Measurements from ENCODE around the gene TLN1. TPM values are rescaled to one million over a fixed set of nuclear protein-coding genes. Genes with fewer than 3 reads are reported as not detected.
A peak's percentile ranks its signal among the peaks of the same experiment; 100 is the strongest.

Gene TLN1
- total RNA-seq, 2 donors from 2014 or later: 167 to 315 TPM

DNA sequence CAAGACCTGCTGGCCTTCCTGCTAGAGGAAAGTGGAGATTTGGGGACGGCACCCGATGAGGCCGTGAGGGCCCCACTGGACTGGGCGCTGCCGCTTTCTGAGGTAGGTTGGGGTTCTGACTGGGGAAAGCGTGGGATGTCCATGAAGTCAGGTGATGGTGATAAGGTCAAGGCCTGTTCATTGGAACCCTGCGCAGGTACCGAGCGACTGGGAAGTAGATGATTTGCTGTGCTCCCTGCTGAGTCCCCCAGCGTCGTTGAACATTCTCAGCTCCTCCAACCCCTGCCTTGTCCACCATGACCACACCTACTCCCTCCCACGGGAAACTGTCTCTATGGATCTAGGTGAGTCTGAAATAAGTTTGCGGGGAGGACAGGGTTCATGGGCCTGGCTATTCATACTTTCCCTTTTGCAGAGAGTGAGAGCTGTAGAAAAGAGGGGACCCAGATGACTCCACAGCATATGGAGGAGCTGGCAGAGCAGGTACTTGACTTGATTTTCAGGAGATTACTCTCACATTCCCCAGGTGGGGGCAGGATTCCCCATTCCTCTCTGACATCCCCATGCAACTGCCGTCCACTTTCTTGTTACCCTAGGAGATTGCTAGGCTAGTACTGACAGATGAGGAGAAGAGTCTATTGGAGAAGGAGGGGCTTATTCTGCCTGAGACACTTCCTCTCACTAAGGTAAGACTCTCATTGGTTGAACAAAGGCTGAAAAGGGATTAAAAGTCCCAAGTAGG, 976 bp upstream of the TLN1 start:
- intact Hi-C loops (cut with DNase I): loop anchor here (5.0 to 10.0 kb wide), 2 partner anchors 76 to 618 kb away; partner anchors contain the start of genes ATOSB, CCDC107 and RMRP
- peak; percentile 15 for DNase-seq (ENCODE audit: low spot score)
- peak overlapping the region; percentile 88 to 96 for H3K27ac ChIP-seq
- no peaks in the 10 kb centered on the region for H3K9me3 ChIP-seq
- TF ChIP-seq, protein P1, sequence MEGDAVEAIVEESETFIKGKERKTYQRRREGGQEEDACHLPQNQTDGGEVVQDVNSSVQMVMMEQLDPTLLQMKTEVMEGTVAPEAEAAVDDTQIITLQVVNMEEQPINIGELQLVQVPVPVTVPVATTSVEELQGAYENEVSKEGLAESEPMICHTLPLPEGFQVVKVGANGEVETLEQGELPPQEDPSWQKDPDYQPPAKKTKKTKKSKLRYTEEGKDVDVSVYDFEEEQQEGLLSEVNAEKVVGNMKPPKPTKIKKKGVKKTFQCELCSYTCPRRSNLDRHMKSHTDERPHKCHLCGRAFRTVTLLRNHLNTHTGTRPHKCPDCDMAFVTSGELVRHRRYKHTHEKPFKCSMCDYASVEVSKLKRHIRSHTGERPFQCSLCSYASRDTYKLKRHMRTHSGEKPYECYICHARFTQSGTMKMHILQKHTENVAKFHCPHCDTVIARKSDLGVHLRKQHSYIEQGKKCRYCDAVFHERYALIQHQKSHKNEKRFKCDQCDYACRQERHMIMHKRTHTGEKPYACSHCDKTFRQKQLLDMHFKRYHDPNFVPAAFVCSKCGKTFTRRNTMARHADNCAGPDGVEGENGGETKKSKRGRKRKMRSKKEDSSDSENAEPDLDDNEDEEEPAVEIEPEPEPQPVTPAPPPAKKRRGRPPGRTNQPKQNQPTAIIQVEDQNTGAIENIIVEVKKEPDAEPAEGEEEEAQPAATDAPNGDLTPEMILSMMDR (IDR thresholded peaks at IDR 0.05): no peak
- TF ChIP-seq POLR2A (IDR thresholded peaks at IDR 0.05) (no peak), POLR2AphosphoS5 (IDR thresholded peaks at IDR 0.05) (peak; percentile 6)
- H3K4me3 ChIP-seq: peak overlapping the region; percentile 65 to 91
- H3K36me3 ChIP-seq: peaks cover 9 to 17% of the 10 kb centered on the region in 2 donors
- WGBS: 0% methylated on average over 14 of the region's 14 CpGs
- no peaks in the 10 kb centered on the region for H3K27me3 ChIP-seq (replicated peaks; ENCODE audit: insufficient read depth)
- H3K4me1 ChIP-seq (replicated peaks): peaks cover 22% of the 10 kb centered on the region

DNA sequence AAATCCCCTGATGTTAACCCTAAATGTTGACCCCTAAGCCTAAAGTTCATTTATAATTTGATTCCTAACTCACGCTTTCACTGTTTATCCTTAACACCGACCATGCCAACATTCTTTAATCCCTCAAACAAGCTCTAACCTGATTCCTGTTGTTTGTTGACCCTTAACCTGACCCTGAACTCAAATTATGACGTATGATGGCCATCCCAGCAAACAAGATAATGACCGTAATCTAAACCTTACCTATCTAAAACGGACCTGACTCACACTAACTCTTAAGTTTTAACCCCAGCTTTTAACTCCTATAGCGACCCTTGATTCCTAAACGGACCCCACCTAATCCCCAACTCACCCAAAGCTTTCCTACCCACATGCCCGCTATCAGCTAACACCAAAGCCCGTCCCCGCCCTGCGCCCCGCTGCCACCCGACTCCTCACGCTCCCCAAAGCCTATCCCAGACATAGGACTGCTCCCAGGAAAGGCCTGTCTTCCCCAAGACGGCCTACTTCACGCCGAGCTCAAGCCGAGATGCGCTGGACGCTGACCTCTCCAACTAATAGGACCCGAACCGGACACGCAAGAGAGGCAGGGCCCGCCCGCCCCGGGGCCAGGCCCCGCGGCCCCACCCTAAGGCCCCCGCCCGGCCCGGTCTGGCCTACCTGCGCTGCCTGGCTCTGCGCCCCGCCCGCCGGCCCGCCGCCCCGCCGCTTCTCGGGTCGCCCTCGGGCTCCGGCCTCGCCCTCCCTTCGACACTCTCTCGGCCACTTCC, 395 bp downstream of the TLN1 start:
- 1% methylated on average over 43 of the region's 47 CpGs for WGBS
- H3K4me1 ChIP-seq (replicated peaks): peaks cover 27% of the 10 kb centered on the region
- peaks cover 4 to 9% of the 10 kb centered on the region in 2 donors for H3K36me3 ChIP-seq
- H3K27ac ChIP-seq: peak overlapping the region; percentile 88 to 96
- TF ChIP-seq POLR2AphosphoS5 (IDR thresholded peaks at IDR 0.05) (no peak), POLR2A (IDR thresholded peaks at IDR 0.05) (no peak)
- TF ChIP-seq, protein P1 (IDR thresholded peaks at IDR 0.05): no peak
- no peaks in the 10 kb centered on the region for H3K9me3 ChIP-seq
- intact Hi-C loops (cut with DNase I): loop anchor here (5.0 to 10.0 kb wide), 2 partner anchors 74 to 617 kb away; partner anchors contain the start of genes ATOSB, CCDC107 and RMRP
- DNase-seq (ENCODE audit: low spot score): no peak
- no peaks in the 10 kb centered on the region for H3K27me3 ChIP-seq (replicated peaks; ENCODE audit: insufficient read depth)
- H3K4me3 ChIP-seq: peak overlapping the region; percentile 65 to 91

DNA sequence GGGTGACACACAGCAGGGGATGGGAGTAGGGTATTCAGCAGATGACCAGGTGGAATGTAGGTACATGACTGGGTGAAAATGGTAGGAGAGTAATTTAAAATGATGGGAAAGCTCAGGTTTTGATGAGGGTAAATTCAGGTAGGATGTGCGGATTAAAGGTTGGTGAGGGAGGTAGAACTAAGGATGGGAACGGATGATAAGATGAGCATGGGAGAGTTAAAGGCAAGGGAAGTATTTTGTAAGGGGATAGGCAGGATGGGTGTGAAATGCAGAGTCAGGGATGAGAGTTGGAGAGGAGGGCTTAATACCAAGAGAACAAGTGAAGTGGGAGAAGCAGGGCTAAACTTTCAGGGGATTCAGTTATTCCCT, 1.5 kb downstream of the TLN1 start:
- peak overlapping the region; percentile 88 to 96 for H3K27ac ChIP-seq
- TF ChIP-seq POLR2AphosphoS5 (IDR thresholded peaks at IDR 0.05) (no peak), POLR2A (IDR thresholded peaks at IDR 0.05) (no peak)
- TF ChIP-seq, protein P1 (IDR thresholded peaks at IDR 0.05): no peak
- peaks cover 0 to 4% of the 10 kb centered on the region in 2 donors for H3K36me3 ChIP-seq
- intact Hi-C loops (cut with DNase I): loop anchor here (5.0 to 10.0 kb wide), 2 partner anchors 73 to 616 kb away; partner anchors contain the start of genes ATOSB, CCDC107 and RMRP
- peak overlapping the region; percentile 65 to 91 for H3K4me3 ChIP-seq
- H3K27me3 ChIP-seq (replicated peaks; ENCODE audit: insufficient read depth): no peaks in the 10 kb centered on the region
- no peak for DNase-seq (ENCODE audit: low spot score)
- no peaks in the 10 kb centered on the region for H3K9me3 ChIP-seq
- 73% methylated on average over 2 of the region's 2 CpGs for WGBS
- H3K4me1 ChIP-seq (replicated peaks): peaks cover 27% of the 10 kb centered on the region

DNA sequence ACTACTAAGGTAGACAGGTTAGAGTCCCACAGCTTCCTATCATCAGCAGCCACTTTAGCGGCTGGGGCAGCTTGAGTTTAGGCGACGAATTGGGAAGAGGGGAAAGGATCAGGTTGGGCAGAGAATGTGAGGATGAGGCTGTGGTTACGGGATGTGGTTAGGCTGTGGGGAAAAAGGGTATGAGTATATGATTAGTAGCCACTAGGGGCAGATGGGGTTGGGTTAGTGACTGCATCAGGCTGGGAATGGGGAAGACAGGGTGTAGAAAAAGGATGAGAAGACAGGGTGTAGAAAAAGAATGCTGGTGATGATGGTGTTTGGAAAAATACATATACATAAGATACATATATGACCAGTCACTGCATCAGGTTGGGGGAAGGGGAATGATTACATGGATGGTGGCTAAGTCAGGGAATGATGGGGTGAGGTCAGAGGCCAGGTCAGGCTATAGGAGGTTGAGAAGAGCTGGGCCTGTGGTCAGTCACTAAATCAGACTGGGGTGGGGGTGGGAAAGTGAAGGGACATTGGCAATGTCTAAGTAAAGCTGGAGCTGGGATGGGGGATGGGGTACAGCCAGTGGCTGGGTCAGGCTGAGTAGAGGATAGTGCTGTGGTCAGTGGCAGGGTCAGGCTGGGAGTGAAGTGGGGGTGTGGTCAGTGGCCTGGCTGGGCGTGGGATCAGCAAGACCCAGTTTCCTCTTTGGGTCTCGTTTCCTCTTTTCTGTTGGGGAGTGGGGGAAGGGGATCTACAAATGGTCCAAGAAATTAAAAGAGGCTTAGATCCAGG, 2.1 kb downstream of the TLN1 start:
- Histone ChIP-seq H3K4me3 (peak overlapping the region in 1 of 2 donors; percentile 91), H3K36me3 (peaks cover under 1% of the 10 kb centered on the region in 2 donors), H3K27me3 (replicated peaks; ENCODE audit: insufficient read depth) (no peaks in the 10 kb centered on the region), H3K4me1 (replicated peaks) (peaks cover 27% of the 10 kb centered on the region), H3K9me3 (no peaks in the 10 kb centered on the region), H3K27ac (peak overlapping the region; percentile 88 to 96)
- TF ChIP-seq POLR2A (IDR thresholded peaks at IDR 0.05): no peak
- TF ChIP-seq, protein P1 (IDR thresholded peaks at IDR 0.05): peak; percentile 17 to 44 (median 40)
- no peak for DNase-seq (ENCODE audit: low spot score)
- intact Hi-C loops (cut with DNase I): loop anchor here (5.0 to 10.0 kb wide), 2 partner anchors 73 to 615 kb away; partner anchors contain the start of genes ATOSB, CCDC107 and RMRP
- WGBS: 30% methylated on average over 6 of the region's 6 CpGs

Data from prostate gland (tissue), 2 donors.